ENCODE measurements around the gene TMEM43.
"Not testable (repeated sequence)": the region's sequence is repeated elsewhere in the genome, so short reads cannot be mapped to it uniquely, and the experiment has no call there.

Gene TMEM43, protein sequence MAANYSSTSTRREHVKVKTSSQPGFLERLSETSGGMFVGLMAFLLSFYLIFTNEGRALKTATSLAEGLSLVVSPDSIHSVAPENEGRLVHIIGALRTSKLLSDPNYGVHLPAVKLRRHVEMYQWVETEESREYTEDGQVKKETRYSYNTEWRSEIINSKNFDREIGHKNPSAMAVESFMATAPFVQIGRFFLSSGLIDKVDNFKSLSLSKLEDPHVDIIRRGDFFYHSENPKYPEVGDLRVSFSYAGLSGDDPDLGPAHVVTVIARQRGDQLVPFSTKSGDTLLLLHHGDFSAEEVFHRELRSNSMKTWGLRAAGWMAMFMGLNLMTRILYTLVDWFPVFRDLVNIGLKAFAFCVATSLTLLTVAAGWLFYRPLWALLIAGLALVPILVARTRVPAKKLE

DNA sequence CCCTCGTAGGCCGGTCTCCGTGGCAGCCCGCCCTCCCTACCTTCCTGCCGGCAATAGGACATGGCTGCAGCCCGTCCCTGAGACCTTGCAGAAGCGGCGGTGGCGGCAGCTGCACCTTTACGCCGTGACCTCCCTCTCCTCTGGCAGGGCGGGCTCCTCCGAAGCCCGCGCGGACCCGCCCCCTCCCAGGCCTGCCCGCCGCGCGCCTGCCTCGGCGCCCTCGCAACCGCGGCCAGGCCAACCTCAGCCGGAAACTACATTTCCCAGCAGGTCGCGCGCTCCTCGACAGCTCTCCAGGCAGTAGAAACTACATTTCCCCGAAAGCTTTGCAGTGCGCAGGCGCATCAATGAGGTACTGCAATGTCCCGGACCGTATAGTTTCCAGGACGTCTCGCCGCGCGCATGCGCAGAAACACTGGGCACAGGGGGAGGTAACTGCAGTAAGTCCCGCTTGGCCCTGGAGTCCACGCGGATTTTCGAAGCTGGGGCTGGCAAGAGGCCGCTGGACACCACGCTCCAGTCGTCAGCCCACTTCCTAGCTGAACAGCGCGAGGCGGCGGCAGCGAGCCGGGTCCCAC is at the start of gene TMEM43, which contains the start of gene CHCHD4:
TMEM43 (plus strand) TSS at position 438 of the 578 bp plus-strand sequence. CDS start 142 bp downstream, outside the sequence.
CHCHD4 (minus strand) TSS at position 256 of the 578 bp plus-strand sequence; CDS start at position 62, 194 bp downstream.
- peak; percentile 99 for DNase-seq

DNA sequence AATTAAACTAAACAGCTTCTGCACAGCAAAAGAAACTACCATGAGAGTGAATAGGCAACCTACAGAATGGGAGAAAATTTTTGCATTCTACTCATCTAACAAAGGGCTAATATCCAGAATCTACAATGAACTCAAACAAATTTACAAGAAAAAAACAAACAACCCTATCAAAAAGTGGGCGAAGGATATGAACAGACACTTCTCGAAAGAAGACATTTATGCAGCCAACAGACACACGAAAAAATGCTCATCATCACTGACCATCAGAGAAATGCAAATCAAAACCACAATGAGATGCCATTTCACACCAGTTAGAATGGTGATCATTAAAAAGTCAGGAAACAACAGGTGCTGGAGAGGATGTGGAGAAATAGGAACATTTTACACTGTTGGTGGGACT is 49.6 kb upstream of the TMEM43 start:
- DNase-seq = not testable (repeated sequence)

DNA sequence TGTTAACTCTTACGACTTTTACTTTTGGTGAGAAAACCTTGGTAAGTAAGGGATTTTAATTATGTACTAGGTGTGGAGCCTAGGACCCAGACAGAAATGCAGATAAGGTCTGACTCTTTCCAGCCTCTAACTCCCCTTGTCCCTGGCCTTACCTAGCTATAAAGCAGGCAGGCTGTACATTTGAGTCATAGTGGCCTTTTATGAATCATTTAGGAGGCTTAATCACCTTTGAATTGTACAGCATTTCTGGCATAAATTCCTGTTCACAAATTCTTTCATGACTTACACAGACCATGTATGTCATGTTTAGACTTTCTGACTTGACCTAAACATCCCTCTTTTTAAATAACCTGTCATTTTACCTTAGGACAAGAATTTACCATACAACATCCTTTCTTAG is 47.5 kb upstream of the TMEM43 start:
- no peak for DNase-seq

DNA sequence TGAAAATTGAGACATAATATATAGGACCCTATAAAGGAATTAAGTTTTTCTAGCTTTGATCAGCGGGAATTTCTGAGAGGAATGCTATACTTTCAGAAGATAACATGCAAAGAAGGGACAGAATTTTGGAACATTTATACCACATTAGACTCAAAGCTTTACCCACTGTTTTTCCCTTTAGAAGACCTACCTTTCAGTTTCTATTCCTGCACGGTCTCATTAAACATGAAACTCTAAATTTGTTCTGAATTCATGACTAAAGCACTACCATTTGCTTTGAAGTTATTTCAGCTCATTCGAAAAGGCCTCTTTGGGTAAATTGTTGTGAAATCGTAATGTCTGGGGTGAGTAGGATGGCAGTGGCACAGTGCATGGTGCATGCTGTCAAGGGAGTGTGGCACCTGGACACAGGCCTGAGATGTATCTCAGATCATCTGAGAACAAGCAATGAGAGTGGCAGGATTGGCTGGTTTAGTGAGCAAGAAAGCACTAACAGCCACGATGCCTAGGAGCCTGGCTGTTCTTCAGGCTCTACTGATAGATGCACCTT is 42.7 kb upstream of the TMEM43 start:
- no peak for DNase-seq

DNA sequence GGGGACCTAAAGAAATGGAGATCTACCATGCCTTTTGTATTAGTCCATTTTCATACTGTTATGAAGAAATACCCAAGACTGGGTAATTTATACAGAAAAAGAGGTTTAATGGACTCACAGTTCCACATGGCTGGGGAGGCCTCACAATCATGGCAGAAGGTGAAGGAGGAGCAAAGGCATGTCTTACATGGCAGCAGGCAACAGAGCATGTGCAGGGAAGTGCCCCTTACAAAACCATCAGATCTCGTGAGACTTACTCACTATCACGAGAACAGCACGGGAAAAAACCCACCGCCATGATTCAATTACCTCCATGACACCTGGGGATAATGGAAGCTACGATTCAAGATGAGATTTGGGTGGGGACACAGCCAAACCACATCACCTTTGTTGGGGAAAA is 37.4 kb upstream of the TMEM43 start:
- DNase-seq = not testable (repeated sequence)

DNA sequence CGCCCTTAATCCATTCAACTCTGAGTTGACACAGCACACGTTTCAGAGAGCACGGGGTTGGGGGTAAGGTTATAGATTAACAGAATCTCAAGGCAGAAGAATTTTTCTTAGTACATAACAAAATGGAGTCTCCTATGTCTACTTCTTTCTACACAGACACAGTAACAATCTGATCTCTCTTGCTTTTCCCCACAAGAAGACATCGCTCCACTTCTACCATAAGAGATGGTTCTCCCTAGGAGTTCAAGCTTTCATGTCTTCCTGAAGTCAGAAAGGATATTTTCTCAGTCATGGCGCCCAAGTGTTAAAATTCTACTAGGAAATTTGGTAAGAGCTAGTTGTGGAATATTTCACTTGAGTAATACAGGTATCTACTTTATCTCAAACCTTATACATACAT is 32.9 kb upstream of the TMEM43 start:
- DNase-seq = not testable (repeated sequence)

DNA sequence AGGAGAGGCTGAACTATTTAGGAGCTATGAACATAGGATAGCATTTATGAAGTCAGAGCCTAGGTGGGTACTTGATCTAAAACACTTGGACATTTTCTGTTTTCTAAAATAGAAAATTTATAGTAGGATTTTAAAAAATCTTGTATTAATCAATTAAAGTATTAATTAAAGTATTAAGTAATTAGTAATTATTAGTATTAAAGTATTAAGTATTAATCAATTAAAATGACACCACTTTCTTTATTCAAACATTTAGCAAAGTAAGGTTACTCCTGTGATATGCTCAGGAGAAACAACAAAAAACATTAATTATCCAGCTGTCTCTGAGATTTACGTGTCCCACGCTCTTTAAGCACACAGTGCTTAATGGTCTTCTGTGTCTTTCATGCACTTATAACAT is 32.4 kb upstream of the TMEM43 start:
- no peak for DNase-seq

DNA sequence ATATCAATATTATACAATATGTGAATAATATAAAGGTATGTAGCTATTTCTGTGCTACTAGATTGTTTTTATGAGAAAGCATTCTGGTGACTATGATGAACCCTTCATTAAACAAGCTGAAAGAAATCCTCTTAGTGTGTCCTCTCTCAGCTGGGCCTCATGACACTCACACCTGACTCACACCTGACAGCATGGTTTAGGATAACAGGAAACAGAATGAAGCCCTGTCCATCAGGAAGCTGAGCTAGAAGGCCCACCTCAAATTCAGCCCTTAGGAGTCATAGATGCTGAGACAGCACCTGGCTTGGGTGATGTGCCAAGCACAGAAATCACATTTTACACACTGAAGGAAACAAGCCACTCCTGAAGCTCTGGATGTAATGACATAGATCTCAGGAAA is 31.0 kb upstream of the TMEM43 start:
- DNase-seq = no peak

DNA sequence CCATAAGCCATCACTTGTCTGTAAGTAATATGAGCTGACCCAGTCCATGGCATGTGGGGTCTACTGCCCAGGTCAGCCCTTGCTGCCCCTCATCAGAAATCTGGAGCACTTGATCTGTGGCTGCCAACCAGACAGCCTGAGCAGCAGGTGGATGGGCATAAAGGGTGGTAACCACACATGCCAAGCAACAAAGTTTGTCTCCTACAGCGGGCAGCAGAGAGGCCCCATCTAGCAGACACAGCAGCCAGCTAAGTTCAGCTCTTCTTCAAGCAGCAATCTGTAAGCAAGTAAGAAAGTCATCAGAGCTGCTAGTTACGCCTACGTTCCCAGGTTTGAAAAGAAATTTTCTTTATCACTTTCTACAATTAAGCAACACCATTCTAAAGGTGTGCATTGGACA is 28.1 kb upstream of the TMEM43 start:
- no peak for DNase-seq

DNA sequence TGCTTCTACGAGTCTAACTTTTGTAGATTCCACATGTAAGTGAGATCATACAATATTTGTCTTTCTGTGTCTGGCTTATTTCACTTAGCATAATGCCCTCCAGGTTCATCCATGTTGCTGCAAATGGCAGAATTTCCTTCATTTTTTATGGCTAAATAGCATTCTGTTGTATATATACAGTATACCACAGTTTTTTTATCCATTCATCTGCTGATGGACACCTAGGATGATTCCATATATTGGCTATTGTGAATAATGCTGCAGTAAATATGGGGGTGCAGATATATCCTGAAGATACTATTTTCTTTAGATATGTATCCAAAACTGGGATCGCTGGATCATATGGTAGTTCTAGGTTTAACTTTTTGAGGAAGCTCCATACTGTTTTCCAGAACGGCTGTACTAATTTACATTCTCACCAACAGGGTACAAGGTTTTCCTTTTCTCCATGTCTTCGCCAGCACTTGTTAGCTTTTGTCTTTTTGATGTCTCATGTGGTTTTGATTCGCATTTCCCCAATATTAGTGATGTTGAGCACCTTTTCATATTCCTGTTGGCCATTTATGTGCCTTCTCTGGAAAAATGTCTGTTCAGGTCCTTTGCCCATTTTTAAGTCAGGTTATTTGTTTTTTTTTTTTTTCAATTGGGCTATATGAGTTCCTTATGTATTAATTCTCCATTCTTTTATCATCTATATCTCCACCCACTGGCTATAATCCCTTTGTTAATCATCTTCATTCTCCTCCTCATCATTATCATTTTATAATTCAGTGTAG is 27.0 kb upstream of the TMEM43 start:
- no peak for DNase-seq

DNA sequence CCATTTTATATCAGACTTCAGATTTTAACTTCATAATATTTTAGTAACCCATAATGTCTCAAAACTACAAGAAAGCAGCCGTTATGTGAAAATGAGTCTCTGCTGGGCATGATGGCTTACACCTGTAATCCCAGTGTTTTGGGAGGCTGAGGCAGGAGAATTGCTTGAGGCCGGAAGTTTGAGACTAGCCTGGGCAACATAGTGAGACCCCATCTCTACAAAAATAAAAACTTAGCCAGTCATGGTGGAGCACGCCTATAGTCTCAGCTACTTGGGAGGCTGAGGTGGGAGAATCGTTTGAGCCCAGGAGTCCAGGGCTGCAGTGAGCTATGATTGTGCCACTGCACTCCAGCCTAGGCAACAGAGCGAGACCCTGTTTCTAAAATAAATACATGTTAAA is 15.0 kb upstream of the TMEM43 start:
- not testable (repeated sequence) for DNase-seq

DNA sequence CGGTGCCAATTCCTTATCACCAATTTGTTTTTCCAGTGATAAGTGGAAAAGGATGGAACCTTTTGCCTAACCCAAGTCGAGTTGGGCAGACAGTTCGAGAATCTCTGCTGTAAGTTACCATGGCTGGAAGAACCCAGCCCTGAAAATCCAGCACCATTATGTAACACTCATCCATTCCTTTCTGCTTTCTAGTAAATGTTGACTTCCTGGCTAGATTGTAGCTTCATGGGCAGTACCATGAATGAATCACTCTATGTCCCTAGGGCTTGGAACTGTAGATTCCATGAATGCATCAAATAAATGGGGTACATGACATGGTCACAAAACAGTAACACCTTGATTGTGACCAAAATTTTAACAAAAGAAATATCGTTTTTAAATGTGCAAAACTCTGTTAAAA is 14.2 kb upstream of the TMEM43 start:
- DNase-seq = no peak

DNA sequence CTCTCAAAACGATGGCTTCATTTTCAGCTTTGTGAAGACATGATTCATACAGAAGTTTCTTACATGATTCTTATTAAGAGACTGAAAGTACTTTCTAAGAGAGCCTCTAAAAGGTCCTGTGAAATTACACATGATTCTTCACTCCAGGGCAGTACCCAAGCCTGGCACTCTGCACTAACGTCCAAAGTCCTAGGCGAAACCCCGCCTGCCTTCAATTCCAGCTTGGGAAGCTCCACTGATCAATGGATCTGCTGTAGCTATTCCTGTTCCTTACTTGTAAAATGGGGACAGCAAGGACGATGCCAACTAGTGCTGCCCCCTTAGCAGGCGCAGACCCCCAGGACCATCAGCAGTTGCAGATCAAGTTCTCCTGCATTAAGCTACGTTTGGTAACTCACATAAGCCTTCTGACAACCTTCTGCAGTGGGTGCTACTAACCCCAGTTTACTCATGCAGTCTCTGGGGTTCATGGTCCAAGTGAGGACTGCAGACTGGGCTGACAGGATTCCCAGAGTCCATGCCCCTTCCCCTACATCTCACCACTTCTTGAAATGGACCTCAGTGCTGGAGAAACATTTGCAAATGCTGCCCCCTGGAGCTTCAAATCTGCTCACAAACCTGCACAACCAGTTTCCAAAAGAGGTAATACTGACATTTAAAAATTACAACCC is 10.8 kb upstream of the TMEM43 start:
- no peak for DNase-seq

DNA sequence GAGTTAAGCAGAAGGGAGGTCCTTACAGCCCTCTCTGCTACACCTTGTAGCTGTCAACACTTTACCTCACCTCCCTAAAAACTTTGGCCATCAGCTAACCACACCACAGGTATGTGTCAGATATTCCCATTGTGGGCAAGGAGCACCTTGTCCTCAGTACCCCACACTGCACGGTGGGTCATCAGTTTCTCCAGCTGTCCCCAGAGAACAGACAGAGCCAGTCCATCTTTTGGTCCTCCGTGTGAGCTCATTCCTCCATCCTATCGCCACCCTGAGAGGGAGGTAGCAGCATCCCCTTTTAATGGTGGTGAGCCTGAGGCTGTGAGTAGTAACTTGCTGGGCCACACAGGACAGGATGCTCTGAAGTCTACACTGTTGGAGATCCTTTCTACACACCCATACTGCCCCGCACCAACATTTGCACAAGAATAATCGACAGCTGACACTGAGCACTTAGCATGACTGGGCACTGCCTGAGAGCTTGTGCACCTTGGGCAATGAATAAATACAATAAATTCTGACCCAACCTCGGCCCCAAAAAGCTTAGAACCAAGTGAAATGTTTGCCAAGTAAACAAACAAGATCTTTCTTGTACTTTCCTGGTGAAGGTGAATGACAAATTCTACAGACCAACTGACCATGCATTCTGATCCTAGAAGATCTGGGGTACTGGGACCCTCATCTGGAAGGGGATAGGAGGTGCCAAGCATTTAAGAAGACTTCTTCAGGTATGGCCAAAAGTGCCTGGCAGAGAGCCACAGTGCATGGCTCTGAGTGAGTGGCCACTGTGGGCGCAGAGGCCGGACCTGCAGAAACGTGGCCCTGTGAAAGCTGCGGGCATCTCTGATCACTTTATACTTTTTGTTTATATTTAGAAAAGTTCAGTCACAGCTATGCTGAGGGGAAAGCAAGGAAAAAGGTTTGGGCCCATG is 7.1 kb upstream of the TMEM43 start:
- no peak for DNase-seq

DNA sequence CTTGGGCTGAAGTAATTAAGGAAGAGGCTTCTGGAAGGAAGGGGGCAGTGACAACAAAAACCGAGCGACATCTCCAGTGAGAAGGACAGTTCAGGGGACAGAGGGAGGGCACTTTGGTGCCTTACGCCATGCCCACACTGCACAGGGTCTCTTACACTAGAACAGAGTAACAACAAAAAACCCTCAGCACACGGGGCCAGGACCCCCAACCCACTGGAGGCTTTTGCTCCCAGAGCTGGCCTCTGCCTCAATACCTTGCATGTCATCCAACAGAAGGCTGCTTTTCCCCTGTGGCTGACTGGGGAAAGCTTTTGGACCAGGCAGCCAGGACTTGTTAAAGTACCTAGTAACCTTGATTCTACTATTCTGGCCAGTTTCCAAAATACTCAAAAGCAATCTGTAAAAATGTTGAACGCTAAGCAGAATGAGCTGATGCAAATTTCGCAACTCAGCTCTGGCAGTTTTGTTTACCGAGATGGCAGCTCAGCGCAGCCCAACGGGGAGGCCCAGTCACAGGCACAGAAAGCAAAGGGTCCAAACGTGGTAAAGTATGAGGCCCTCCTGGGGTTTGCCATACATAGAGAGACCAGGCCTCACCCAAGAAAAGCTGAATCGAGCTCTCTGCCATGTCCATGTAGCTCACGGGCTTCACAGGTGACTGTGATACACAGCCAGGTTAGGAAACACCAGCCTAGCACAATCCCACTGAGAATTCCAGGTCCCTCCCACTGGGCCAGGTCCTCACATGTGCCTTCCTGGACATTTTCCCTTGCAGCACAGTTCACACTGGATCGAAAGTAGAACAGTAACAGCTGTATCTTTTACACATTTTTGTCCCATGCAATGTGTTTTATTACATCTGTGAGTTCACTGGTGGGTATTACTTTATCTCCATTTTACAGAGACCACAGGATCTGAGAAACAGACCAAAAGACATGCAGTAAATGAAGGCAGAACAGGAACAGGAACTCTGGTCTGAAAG is 6.2 kb upstream of the TMEM43 start:
- peak; percentile 73 for DNase-seq

DNA sequence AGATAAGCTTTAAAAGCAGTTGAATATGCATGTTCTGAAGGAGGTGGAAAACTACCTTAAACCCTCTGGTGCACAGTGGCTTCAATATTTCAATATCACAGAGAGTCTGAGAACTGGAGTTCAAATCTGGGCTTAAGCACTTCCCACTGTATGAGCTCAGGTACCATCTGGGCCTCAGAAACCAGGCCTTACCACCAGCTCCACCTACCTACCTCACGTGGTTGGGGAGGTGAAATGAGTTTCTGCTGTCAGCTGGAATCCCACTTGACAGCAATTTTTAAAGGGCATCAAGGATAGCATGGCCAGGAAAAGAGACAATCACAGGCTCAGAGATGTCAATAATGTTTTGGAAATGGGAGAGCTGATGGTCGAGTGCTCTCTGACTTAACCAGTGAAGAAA is 5.2 kb upstream of the TMEM43 start:
- DNase-seq = no peak

DNA sequence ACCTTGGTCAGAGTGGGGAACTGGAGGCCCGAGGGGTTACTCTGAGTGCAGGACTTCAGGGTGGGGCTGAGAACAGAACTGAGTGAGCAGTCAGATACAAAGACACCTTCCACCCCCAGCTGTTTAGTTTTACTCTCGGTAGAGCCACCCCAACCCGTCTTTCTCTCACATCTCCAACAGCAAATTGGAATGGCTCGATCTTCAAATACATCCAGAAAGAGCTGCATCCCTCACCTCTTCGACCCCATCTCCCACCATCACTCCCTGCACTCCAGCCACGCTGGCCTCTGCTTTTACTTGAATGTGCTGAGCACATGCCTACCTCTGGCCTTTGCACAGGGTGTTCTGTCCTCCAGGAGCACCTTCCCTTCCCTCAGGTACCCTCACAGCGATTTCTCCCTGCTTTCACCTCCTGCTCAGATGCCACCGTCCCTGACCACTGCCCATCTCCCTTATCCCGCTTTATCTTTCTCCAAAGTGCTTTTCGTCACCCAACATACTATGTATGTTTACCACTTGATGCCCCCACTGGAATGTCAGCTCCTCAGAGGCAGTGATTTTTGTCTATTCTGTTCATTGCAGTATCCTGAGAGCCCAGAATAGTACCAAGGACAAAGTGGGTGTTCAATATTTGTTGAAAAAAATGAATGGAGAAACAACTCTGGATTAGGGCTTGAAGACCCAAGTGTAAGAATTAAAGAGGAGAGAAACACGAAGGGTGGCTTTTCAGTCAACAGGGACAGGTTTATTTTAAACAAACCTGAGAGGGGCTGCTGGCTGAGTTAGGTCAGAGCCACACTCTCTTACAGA is 4.5 kb upstream of the TMEM43 start:
- DNase-seq = no peak

DNA sequence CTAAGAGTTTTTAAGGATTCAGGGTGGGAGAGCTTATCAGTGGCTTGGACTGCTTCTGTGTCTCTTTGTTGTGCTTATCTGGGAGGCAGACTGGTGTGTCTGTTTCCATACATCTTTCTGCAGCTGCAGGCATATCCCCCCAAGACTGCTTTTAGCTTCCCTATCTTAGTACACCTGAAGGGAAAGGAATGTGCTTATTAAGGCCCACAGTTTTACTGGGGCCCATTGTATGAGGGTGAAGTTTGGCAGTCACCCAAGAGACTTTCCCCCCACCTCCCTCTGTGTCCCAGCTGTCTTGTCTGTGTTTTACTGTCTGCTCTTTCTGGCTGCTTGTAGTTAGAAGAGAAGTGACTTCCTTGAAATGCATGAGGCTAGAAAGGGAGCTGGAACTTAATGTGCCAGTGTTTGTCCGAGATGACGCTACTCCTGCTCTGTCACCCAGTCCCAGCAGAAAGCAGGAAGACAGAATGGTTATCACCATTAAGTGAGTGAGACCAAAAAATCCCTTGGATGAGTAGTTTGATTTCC is 3.9 kb upstream of the TMEM43 start:
- peak; percentile 88 for DNase-seq

DNA sequence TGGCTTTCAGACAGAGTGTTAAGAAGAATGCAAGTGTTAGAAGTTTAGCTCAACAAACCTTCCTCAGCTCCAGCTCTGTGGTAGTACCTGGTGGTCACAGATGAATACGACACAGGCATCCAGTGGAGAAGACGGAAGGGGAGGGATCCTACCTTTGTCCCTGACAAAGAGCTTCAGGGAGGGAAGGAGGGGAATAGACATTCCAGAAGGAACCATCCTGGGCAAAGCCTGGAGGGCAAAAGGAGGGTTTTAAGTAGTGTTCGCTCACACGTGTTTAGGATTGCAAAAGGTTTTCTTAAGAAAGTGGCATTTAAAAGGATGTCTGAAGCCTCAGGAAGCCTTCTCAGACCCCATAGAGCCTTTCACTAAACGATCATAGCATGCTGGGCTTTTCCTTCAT is 3.0 kb upstream of the TMEM43 start:
- no peak for DNase-seq

Data from hematopoietic multipotent progenitor cell treated with erythropoietin and hydrocortisone succinate and interleukin-3 and kit ligand, for 8 days (in vitro differentiated cells).